Naive B cell (primary cell): ENCODE data around the gene CSRNP2. TPM values are rescaled to one million over a fixed set of nuclear protein-coding genes. Genes with fewer than 3 reads are reported as not detected.

Experiments used
- ATAC-seq, 2 donors: fragments of 150-1000 bp; cut with Tn5 transposase; 2 replicates each; pipeline ENCODE4 v1.10.0; 2021; ENCODE audit warnings: low read depth in 2 of 2, mild to moderate bottlenecking in 2 of 2, moderate library complexity in 2 of 2
- DNase-seq: peaks from one replicate; pipeline ENCODE4 v3.0.0; 2022
- H3K27ac Mint-ChIP-seq, 6 donors: one replicate each; pipeline ENCODE4 v1.8.0; 2020 to 2022; ENCODE audit warnings: mild to moderate bottlenecking in 6 of 6, mixed read lengths in 6 of 6, moderate library complexity in 5 of 6, inconsistent platforms in 2 of 6
- H3K27me3 Mint-ChIP-seq, 3 donors: one replicate each; pipeline ENCODE4 v1.8.0; 2021 to 2022; ENCODE audit warnings: mixed read lengths in 3 of 3, mild to moderate bottlenecking in 1 of 3
- H3K36me3 Mint-ChIP-seq, 2 donors: one replicate each; pipeline ENCODE4 v1.8.0; 2020 to 2022; ENCODE audit warnings: mixed read lengths in 2 of 2, inconsistent platforms in 1 of 2, mild to moderate bottlenecking in 1 of 2
- H3K4me1 Mint-ChIP-seq, 3 donors: one replicate each; pipeline ENCODE4 v1.8.0; 2020 to 2022; ENCODE audit warnings: mixed read lengths in 3 of 3, inconsistent platforms in 1 of 3, mild to moderate bottlenecking in 1 of 3, moderate library complexity in 1 of 3
- H3K4me3 Mint-ChIP-seq, 8 donors: one replicate each; pipeline ENCODE4 v1.8.0; 2020 to 2022; ENCODE audit warnings: mild to moderate bottlenecking in 8 of 8, mixed read lengths in 8 of 8, moderate library complexity in 8 of 8, inconsistent platforms in 2 of 8
- H3K9me3 Mint-ChIP-seq, 7 donors: one replicate each; pipeline ENCODE4 v1.8.0; 2020 to 2022; ENCODE audit warnings: mixed read lengths in 7 of 7, mild to moderate bottlenecking in 5 of 7, inconsistent platforms in 2 of 7, moderate library complexity in 1 of 7
- polyA plus RNA-seq, 6 donors: library from polyadenylated mRNA; unstranded; fragments of 300-500 nt; fragmentation: Illumina TruSeq; gene quantifications; one replicate each; pipeline ENCODE4 v1.2.3, GENCODE V29; 2021; ENCODE audit warnings: low read depth in 6 of 6

The CSRNP2 gene, protein sequence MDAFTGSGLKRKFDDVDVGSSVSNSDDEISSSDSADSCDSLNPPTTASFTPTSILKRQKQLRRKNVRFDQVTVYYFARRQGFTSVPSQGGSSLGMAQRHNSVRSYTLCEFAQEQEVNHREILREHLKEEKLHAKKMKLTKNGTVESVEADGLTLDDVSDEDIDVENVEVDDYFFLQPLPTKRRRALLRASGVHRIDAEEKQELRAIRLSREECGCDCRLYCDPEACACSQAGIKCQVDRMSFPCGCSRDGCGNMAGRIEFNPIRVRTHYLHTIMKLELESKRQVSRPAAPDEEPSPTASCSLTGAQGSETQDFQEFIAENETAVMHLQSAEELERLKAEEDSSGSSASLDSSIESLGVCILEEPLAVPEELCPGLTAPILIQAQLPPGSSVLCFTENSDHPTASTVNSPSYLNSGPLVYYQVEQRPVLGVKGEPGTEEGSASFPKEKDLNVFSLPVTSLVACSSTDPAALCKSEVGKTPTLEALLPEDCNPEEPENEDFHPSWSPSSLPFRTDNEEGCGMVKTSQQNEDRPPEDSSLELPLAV
- 1 to 10 TPM in 5 of 6 donors, not detected in 1; 1.8 to 6.9 (median 4.3) TPM for polyA plus RNA-seq

- H3K27me3 Mint-ChIP-seq, result no peaks in the 10 kb centered on the region
- peaks cover 25 to 32% (median 25%) of the 10 kb centered on the region in 3 donors for H3K4me1 Mint-ChIP-seq
- H3K4me3 Mint-ChIP-seq, result peak within 1 kb of the TSS; percentile 91 to 99 (median 96)
- peak within 1 kb of the TSS in 5 of 6 donors; percentile 76 to 95 (median 93) for H3K27ac Mint-ChIP-seq
- H3K36me3 Mint-ChIP-seq, result no peaks in the 10 kb centered on the region
- ATAC-seq (peak; percentile 99 to 100), DNase-seq (peak; percentile 95)
- no peaks in the 10 kb centered on the region for H3K9me3 Mint-ChIP-seq
Observed at GRCh38 chr12:51083126-51083833, at the start of gene CSRNP2. Gene CSRNP2 (minus strand): TSS chr12:51083596. CDS start chr12:51076561, 7,035 bp downstream.

- H3K27ac Mint-ChIP-seq, result peak overlapping the region in 1 of 6 donors; percentile 21
- no peak for ATAC-seq
Observed at GRCh38 chr12:51132693-51133092, 49.3 kb upstream of the CSRNP2 start.

DNA sequence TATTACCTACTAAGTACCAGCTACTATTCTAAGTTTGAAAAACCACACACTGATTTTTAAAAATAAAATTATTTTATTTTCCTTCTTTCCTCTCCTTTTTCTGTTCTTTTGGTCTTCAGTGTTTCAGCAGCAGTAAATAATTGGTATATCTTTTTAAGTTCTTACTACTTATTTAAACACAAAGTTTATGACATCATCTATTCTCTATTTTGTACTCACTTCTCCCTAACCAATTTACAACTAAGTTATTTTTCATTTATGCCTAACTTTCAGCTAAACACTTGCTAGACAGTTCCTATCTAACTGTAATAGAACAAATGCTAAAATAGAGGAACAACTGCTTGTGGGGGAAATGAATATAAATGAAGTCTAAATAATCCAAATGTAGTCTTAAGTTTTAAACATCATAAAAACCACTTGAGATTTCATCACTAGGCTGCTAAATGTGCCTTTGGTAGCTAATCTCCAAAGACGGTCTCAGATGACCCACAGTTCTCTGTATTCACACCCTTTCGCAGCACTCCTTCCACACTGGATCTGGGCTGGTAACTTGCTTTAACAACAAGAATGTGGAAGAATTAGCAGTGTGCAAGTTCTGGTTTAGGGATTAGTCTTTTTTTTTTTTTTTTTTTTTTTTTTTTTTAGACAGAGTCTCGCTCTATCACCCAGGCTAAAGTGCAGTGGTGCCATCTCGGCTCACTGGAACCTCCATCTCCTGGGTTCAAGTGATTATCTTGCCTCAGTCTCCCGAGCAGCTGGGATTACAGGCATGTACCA is 48.5 kb upstream of the CSRNP2 start:
- no peaks in the 10 kb centered on the region for H3K27me3 Mint-ChIP-seq
- no peak for DNase-seq
- H3K4me1 Mint-ChIP-seq, result peaks cover 0 to 8% (median 3%) of the 10 kb centered on the region in 3 donors
- H3K36me3 Mint-ChIP-seq, result no peaks in the 10 kb centered on the region
- no peak for ATAC-seq
- peak overlapping the region in 2 of 6 donors; percentile 2 to 20 for H3K27ac Mint-ChIP-seq
- no peaks in the 10 kb centered on the region for H3K9me3 Mint-ChIP-seq
- no peak overlapping the region for H3K4me3 Mint-ChIP-seq

More at GRCh38 chr12:51132693-51133092, 49.3 kb upstream of the CSRNP2 start:
- Mint-ChIP-seq H3K9me3 (no peaks in the 10 kb centered on the region), H3K27me3 (no peaks in the 10 kb centered on the region), H3K36me3 (no peaks in the 10 kb centered on the region), H3K4me1 (peaks cover 0 to 5% (median 3%) of the 10 kb centered on the region in 3 donors), H3K4me3 (no peak overlapping the region)
- no peak for DNase-seq

GRCh38 chr12:51128919-51129318 is 45.5 kb upstream of the CSRNP2 start:
- no peak overlapping the region for H3K4me3 Mint-ChIP-seq
- ATAC-seq (no peak), DNase-seq (no peak)
- peaks cover 0 to 12% (median 3%) of the 10 kb centered on the region in 3 donors for H3K4me1 Mint-ChIP-seq
- peaks cover 5 to 8% of the 10 kb centered on the region in 2 donors for H3K36me3 Mint-ChIP-seq
- H3K27me3 Mint-ChIP-seq, result no peaks in the 10 kb centered on the region
- H3K27ac Mint-ChIP-seq, result peak overlapping the region in 1 of 6 donors; percentile 7
- no peaks in the 10 kb centered on the region for H3K9me3 Mint-ChIP-seq

GRCh38 chr12:51127050-51127729 is 43.8 kb upstream of the CSRNP2 start:
- peaks cover 5 to 8% of the 10 kb centered on the region in 2 donors for H3K36me3 Mint-ChIP-seq
- H3K27ac Mint-ChIP-seq, result peak overlapping the region in 4 of 6 donors; percentile 8 to 65 (median 14)
- H3K4me1 Mint-ChIP-seq, result peaks cover 0 to 12% (median 3%) of the 10 kb centered on the region in 3 donors
- no peaks in the 10 kb centered on the region for H3K27me3 Mint-ChIP-seq
- H3K9me3 Mint-ChIP-seq, result no peaks in the 10 kb centered on the region
- DNase-seq (no peak), ATAC-seq (no peak)
- no peak overlapping the region for H3K4me3 Mint-ChIP-seq

GRCh38 chr12:51126297-51126696 is 42.9 kb upstream of the CSRNP2 start:
- Mint-ChIP-seq H3K36me3 (peaks cover 5 to 8% of the 10 kb centered on the region in 2 donors), H3K27ac (no peak overlapping the region), H3K4me3 (no peak overlapping the region), H3K4me1 (peaks cover 0 to 12% (median 3%) of the 10 kb centered on the region in 3 donors), H3K9me3 (no peaks in the 10 kb centered on the region), H3K27me3 (no peaks in the 10 kb centered on the region)
- ATAC-seq, result no peak
- DNase-seq, result no peak

DNA sequence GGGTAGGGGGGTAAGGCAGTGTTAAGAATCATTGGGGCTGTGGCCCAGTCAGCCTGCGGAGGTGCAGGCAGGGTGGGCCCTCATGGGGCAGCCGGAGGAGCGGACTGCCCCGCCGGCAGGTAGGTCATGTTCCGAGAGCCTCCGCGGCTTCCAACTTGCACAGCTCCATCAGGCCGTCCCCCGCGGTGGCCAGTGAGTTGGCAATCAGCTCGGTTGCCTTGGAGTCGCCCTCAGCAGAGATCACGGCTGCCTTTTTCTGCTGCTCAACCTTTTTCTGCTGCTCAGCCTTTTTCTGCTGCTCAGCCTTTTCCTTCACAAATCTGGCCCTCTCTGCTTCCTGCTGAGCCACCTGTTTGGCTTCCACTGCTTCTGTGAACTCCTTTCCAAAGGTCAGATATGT is 41.1 kb upstream of the CSRNP2 start:
- H3K27me3 Mint-ChIP-seq, result no peaks in the 10 kb centered on the region
- no peak for ATAC-seq
- H3K4me3 Mint-ChIP-seq, result no peak overlapping the region
- H3K36me3 Mint-ChIP-seq, result peaks cover 5 to 8% of the 10 kb centered on the region in 2 donors
- H3K27ac Mint-ChIP-seq, result peak overlapping the region in 1 of 6 donors; percentile 79
- H3K4me1 Mint-ChIP-seq, result peaks cover 0 to 12% (median 3%) of the 10 kb centered on the region in 3 donors
- DNase-seq, result no peak
- H3K9me3 Mint-ChIP-seq, result no peaks in the 10 kb centered on the region

GRCh38 chr12:51122844-51123243 is 39.4 kb upstream of the CSRNP2 start:
- no peak overlapping the region for H3K4me3 Mint-ChIP-seq
- no peaks in the 10 kb centered on the region for H3K27me3 Mint-ChIP-seq
- peaks cover 0 to 7% (median 0%) of the 10 kb centered on the region in 3 donors for H3K4me1 Mint-ChIP-seq
- H3K9me3 Mint-ChIP-seq, result no peaks in the 10 kb centered on the region
- H3K36me3 Mint-ChIP-seq, result peaks cover 5 to 8% of the 10 kb centered on the region in 2 donors
- no peak overlapping the region for H3K27ac Mint-ChIP-seq
- ATAC-seq, result no peak
- DNase-seq, result no peak

DNA sequence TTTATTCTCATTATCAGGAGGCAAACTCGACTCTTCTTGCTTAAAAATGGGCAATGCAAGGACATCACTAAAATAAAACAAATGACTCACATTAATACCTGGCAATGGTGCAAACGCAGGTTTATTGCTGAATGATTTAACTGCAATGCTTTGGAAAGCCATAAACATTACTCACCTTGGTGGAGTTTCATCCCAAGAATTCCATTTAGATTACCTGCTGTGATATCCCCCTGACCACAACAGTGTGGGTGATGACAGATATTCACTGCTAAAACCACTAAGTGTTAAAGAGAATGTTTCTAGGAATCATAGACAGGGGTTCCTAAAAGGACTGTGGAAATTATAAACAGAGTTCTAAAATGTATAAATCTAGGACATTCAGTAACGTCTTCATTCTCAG is 35.3 kb upstream of the CSRNP2 start:
- H3K36me3 Mint-ChIP-seq, result peaks cover 7 to 12% of the 10 kb centered on the region in 2 donors
- H3K27ac Mint-ChIP-seq, result no peak overlapping the region
- no peak for ATAC-seq
- peaks cover 0 to 3% (median 0%) of the 10 kb centered on the region in 3 donors for H3K4me1 Mint-ChIP-seq
- DNase-seq, result no peak
- H3K27me3 Mint-ChIP-seq, result no peaks in the 10 kb centered on the region
- no peaks in the 10 kb centered on the region for H3K9me3 Mint-ChIP-seq
- H3K4me3 Mint-ChIP-seq, result no peak overlapping the region

- peaks cover 7 to 18% of the 10 kb centered on the region in 2 donors for H3K36me3 Mint-ChIP-seq
Observed at GRCh38 chr12:51115533-51115932, 32.1 kb upstream of the CSRNP2 start.

GRCh38 chr12:51108136-51108535 is 24.7 kb upstream of the CSRNP2 start:
- ATAC-seq (no peak), DNase-seq (no peak)
- H3K4me1 Mint-ChIP-seq, result peaks cover 0 to under 1% (median 0%) of the 10 kb centered on the region in 3 donors
- H3K36me3 Mint-ChIP-seq, result peaks cover 0 to 20% of the 10 kb centered on the region in 2 donors
- H3K4me3 Mint-ChIP-seq, result no peak overlapping the region
- no peaks in the 10 kb centered on the region for H3K27me3 Mint-ChIP-seq
- H3K9me3 Mint-ChIP-seq, result no peaks in the 10 kb centered on the region
- H3K27ac Mint-ChIP-seq, result no peak overlapping the region

More at GRCh38 chr12:51115533-51115932, 32.1 kb upstream of the CSRNP2 start:
- DNase-seq (no peak), ATAC-seq (no peak)
- no peaks in the 10 kb centered on the region for H3K27me3 Mint-ChIP-seq
- peaks cover 0 to 5% (median 3%) of the 10 kb centered on the region in 3 donors for H3K4me1 Mint-ChIP-seq
- peak overlapping the region in 1 of 6 donors; percentile 82 for H3K27ac Mint-ChIP-seq
- H3K9me3 Mint-ChIP-seq, result no peaks in the 10 kb centered on the region
- H3K4me3 Mint-ChIP-seq, result no peak overlapping the region

- Mint-ChIP-seq H3K9me3 (no peaks in the 10 kb centered on the region), H3K4me3 (no peak overlapping the region), H3K36me3 (peaks cover 8 to 26% of the 10 kb centered on the region in 2 donors), H3K4me1 (no peaks in the 10 kb centered on the region), H3K27ac (peak overlapping the region in 1 of 6 donors; percentile 4), H3K27me3 (no peaks in the 10 kb centered on the region)
- DNase-seq, result no peak
- ATAC-seq, result no peak
Observed at GRCh38 chr12:51103977-51104376, 20.6 kb upstream of the CSRNP2 start.
